SK-N-MC (cell line): Measurements from ENCODE around the gene ATP13A1.

Experiments used
- EZH2 ChIP-seq: fragments of 200-600 bp; sonication (generic); IDR thresholded peaks from one replicate; pipeline ENCODE4 v1.6.1; 2017; ENCODE audit warnings: antibody characterized with exemption
- POLR2AphosphoS5 ChIP-seq: IDR thresholded peaks from 2 replicates; pipeline ENCODE4 v1.6.1; 2012; ENCODE audit warnings: mild to moderate bottlenecking, low read depth, low read length, borderline replicate concordance

DNA sequence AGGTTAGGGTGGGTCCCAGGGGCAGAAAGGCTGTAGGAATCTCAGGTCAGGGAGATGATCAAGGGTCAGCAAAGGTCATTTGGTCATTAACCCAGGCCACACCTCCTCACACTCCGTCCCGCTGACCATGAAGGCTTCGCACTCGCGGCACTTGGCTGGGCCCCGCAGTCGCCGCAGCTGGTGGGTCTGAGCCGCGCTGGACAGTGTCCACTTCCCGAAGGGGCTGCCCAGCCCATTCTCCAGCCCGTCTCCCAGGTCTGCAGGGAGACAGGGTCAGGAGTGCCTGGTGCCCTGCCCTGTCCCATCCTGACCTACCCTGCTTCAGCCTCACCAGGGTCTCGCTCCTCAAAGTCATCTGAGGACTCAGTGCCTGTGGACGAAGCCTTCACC, 28.2 kb downstream of the ATP13A1 start:
- TF ChIP-seq POLR2AphosphoS5 = no peak
- no peak for TF ChIP-seq EZH2
